ENCODE data around the gene MRPL2. TPM values are rescaled to one million over a fixed set of nuclear protein-coding genes. Genes with fewer than 3 reads are reported as not detected.
A peak's percentile ranks its signal among the peaks of the same experiment; 100 is the strongest.
"Not testable (repeated sequence)": the region's sequence is repeated elsewhere in the genome, so short reads cannot be mapped to it uniquely, and the experiment has no call there.

Gene MRPL2
- total RNA-seq, 1 experiment from 2014 or later: 50.0 TPM

DNA sequence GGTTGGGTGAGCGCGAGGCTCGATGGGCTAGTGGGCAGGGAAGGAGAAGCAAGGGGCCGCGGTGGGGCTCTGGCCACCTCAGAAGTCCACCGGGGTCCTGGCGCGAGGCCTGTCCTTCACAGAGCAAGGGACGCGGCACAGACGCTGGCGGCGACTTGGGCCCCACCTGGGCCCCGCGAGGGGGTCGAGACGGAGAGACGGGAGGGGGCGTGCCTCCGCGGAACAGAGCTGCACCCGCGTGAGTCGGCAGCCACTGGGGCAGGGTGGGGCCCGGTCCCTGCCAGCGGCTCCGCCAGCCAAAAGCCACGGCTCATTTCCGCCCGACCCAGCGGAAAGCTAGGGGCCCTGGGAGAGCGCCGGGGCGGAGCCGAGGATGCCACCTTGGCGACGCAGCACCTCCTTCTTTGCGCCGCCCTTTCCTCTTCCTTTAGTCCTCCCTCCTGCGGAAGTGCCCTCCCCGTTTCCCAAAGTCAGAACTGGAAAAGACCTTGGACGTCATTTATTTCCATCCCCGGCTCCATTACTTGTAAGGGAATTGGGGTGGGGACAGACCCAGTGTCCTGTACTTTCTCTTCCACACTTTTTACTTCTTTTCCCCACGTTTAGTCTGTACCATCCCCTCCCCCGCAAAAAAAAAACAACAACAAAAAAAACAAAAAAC is 5.6 kb downstream of the MRPL2 start, which contains the start of gene CUL7:
TSS of gene CUL7 (minus strand) at position 307 of the 661 bp plus-strand sequence. CDS start 1,063 bp downstream, outside the sequence.
- DNase-seq (ENCODE audit: low read depth): peak; percentile 97

DNA sequence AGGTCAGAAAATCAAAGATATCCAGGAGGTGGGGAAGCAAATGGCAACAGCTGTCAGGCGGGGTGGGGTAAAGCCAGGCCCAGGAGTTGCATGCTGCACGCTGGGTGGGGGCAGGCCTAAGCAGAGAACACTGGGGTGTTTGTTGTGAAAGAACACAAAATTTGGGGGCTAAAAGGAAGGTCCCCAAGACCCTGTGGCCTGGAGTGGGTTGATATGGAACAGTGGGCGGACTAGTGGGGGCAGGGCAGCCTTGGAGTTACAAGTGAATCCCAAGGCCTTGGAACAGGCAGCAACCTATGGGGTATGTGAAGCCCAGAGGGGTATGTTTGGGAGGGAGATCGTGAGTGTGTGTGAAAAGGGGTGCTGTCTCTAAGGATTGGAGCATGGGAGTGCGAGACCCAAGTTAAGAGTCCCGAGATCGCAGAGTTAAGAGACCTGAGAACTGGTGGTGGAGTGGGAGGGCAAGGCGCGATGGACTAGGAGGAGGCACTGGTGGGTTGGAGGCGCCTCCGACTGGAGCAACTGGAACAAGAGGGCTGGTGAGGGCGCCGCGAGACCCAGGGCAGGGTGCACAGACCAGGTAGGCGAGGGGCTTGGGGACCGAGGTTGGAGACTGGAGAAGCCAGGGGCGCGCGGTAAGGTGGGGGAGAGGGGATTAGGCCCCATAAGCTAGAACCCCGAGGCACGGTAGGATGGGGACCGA is 6.2 kb downstream of the MRPL2 start:
- DNase-seq (ENCODE audit: low read depth): no peak

DNA sequence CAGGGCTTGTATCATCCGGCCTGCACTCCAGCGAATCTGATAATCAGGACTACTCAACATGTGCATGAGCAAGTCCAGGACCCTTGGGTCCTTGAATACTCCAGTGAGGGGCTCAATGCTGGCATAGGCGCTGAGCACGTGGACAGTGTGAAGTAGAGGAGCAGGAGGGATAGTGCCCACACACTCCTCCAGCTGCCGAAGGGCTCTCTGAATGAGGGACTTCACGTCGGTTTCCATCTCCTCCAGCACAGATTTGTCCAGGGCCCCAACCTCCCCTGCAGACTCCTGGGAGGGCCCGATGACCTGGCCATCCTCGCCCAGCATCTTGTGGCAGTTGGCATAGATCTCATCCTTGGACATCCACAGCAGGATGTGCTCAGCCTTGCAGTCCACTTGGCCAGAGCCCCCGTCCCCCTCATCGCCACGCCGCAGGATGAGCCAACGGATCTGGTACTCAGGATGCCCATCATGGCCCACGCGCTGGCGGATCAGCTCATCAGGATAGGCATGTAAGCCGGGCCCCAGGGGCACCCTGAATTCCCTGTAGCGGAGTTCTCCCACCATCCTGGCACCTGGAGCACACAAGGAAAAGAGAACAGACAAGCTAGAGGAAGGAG is 6.9 kb downstream of the MRPL2 start:
- no peak for DNase-seq (ENCODE audit: low read depth)

DNA sequence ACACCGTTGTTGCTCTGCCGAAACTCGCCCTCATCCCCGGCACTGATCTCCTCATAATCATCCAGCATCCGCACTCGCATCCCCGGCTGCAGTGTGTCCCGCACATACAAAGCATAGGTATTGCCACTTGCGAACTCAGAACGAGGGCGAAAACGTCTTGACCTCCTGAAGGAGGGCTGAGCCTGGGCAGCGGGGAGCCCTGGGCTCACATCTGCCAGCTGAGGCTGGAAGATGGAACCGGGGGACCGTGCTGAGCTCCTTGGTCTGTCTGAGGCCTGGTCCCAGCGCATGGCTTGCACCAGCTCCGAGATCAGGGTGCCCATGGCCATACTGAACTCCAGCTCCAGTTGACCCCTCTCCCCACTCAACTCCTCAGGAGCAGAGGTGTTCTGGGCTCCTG is 8.3 kb downstream of the MRPL2 start:
- DNase-seq (ENCODE audit: low read depth): no peak

DNA sequence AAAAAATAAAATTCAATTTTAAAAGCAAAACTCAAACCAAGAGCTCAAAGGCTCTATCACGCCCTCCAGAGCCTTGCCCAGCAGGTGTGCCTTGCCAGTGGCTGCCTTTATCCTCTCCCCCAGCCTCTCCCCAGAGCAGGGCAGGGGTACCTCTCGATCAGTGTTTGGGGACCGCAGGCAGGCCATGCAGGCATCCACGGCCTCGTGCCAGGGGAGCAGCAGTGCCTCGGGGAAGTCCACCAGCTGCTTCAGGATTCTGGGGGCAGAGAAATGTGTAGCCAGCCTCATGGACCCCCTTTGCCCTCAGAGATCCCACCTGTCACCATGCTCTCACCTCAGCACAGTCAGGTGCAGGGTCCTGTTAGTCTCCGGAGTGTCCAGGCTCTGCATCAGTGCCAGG is 11.2 kb downstream of the MRPL2 start:
- DNase-seq (ENCODE audit: low read depth): no peak

DNA sequence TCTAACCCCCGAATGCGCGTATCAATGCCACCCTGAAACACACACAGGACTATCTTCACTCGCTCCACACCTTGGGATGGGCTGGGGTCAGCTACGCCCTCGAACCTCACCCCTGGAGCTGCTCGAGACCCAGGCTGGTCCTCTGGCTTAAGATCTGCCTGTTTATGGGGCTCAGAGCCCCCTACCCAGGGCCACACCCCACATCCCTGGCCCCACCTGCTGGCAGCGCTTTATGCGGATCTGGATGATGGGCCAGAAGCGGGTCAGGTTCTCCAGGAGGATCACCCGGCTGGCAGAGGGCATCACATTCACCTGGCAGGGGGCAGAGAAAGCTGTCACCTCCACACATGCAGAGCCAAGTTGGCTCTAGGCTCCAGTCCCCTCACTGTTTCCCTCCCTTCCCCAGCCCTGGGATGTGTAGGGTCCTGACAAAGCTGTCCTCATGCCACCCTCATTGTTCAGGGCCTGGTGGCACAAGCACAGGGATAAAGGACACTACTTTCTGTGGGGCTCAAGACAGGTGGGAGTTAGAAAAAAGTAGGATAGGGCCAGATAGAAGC is 13.8 kb downstream of the MRPL2 start:
- no peak for DNase-seq (ENCODE audit: low read depth)

DNA sequence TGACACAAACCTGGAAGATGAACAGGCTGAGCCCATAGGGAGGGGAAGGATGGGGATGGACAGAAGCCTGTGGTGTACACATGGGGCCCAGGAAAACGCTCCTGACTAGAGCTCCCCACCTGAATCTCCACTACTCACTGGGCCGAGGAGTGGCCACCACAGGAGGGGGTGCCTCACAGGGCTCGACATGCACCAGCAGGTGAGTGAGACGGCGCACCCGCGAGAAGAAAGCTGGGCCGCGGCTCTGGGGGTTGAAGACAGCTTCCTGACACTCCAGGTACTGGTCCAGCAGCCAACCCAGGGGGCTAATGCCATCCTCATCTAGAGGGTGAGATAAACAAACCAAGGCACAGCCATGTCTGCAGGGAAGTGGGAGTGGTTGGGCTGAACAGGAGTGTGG is 15.9 kb downstream of the MRPL2 start:
- no peak for DNase-seq (ENCODE audit: low read depth)

DNA sequence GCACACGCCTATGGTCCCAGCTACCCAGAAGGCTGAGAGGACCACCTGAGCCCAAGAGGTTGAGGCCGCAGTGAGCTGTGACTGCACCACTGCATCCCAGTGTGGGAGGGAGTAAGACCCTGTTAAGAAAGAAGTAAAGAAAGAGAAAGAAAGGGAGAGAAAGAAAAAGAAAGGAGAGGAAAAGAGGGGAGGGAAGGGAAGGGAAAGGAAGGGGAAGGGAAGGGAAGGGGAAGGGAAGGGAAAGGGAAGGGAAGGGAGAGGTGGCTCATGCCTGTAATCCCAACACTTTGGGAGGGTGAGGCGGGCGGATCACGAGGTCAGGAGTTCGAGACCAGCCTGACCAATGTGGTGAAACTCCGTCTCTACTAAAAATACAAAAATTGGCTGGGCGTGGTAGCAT is 17.8 kb downstream of the MRPL2 start:
- not testable (repeated sequence) for DNase-seq (ENCODE audit: low read depth)

DNA sequence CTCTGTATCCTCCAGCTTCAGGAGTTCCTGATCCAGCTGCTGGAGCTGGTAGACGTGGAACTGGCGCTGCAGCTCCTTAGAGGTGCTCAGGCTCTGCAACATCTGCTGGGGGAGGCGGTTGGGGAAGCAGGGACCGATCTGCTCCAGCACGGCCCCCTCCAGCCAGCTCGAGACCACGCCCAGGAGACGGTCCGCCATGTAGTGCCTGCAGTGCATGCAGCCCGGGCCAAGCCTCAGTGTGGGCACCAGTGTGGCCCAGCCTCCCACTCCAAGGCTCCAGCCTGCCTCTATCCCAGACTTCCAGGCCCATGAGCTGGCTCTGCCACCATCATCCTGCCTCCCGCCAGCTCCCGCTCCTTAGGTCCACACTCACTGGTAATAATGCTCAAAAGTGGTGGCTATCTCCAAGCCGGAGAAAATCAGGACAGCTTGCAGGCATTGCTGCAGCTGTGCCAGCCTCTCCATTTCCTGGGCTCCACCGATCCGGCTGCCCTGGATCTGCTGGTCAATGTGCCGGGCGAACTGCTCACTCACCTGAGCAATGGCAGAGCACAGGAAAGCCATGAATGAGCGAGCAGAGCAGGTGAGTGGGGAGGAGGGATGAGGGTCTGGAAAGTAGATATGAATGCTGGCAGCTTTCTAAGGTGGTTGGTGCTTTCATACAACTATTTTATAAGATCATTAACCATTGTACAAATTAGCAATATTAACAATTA is 18.5 kb downstream of the MRPL2 start:
- DNase-seq (ENCODE audit: low read depth): no peak

DNA sequence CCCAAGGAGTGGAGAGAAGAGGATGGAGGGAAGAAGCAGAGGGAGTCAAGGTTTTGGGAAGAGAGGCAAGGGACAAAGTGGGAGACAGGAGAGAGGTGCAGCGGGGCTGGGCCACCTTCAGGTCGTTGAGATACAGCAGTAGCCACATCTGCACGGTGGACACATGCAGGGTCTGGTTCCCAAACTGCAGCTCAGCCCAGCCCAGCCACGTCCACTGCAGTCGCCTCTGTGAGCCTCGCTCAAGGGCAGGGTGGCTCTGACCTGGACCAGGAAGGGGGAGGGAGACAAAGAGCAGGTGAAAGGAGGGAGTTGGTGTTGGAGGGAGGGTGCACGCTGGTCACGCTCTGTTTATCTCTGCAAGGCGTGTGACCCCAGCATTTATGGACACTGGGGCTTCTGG is 20.5 kb downstream of the MRPL2 start:
- no peak for DNase-seq (ENCODE audit: low read depth)

DNA sequence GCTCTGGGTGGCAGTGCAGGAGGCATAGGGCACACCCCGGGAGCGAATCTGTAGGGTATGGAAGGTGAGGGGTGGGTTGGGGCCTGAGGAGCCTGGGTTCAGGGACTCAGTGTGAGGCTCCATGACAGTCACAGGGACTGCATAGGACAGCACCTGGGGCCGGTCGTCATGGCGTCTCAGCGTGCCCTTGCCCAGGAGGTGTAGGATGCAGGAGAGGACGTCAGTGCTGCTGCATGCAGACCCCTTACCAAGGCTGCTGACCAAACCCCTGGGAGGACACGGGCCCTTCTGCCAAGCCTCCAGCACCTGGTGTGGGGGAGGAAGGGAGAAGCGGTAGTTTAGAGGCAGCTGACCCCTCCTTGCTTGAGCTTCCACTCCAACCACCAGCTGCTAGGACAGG is 21.5 kb downstream of the MRPL2 start:
- no peak for DNase-seq (ENCODE audit: low read depth)

DNA sequence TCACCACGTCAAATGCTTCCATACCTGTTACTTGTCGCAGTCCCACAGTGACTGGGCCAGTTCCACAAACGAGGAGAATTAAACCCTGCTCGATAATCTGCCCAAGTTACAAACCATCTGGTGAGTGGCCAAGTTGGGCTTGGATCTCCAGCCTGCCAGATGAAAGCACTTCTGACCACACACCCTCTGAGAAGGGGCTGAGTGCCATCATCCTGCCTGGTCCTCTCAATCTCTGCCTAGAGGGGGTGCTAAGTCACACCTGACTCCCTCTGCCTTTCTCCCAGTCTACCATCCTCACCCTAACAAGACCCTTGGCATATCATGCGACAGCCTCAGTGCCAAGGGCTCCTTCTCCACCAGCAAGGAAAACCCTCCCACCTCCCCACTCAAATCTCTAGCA is 22.0 kb downstream of the MRPL2 start:
- no peak for DNase-seq (ENCODE audit: low read depth)

DNA sequence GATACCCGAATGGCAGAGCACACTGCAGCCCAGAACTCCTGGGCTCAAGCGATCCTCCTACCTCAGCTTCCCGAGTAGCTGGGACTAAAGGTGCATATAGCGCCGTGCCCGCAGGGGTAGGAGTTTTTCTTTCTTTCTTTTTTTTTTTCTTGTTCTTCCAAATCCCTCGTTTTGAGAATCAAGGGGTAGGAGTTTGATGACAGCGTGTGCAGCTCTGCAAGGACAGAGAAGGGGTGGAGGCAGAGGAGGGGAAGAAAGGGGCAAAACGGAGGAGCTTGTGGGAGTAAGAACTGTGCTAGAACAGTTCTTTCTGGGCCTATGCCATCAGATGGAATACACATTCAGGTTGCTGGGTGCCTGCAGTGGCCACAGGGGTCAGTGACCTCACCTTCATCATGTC is 22.5 kb downstream of the MRPL2 start:
- no peak for DNase-seq (ENCODE audit: low read depth)

DNA sequence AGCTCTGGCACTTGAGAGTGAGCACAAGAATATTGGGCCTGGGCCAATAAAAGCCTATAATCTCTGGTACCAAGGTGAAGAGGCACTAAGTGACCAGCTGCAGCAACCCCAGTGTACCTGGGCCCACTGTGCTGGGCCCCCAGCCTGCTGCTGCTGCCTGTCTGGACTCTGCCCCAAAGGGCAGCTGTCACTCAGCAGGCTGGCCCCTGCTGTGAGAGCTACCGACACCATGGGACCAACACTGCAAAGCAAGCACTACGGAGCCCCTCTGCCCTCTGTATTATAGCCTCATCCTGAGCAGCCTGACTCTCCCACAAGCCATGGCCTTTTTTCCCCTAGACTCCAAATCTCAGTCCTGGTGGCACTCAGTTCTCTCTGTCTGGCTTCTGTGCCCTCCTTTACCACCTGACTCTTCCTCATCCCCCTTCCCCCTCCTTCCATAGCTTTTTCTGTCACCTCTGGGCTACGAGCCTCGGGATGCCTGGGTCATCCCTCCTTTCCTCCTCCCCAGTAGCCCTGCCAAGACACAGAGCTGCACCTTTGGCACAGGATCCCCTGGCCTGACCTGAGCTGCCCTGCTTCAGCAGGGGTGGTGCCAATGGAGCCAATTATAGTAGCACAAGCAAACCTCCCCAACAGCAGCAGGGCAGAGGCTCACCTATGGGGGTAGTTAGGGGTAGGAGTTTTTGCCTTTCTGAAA is 23.6 kb downstream of the MRPL2 start:
- no peak for DNase-seq (ENCODE audit: low read depth)

DNA sequence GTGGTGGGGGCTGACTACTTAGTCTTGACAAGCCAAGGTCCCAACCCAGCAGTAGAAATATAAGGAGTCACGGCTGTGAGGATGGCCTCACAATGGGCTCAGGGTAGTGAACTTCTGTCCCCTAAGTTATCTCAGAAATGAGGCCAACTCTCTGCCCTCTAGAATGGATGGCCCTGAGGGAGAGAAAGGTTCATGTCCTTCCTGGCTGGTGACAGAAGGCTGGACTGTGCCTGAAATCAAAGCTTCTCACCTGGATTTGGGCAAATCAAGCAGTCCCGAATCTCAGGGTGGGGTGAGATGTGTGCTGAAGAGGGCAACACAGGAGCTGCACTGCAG is 25.1 kb downstream of the MRPL2 start:
- no peak for DNase-seq (ENCODE audit: low read depth)

DNA sequence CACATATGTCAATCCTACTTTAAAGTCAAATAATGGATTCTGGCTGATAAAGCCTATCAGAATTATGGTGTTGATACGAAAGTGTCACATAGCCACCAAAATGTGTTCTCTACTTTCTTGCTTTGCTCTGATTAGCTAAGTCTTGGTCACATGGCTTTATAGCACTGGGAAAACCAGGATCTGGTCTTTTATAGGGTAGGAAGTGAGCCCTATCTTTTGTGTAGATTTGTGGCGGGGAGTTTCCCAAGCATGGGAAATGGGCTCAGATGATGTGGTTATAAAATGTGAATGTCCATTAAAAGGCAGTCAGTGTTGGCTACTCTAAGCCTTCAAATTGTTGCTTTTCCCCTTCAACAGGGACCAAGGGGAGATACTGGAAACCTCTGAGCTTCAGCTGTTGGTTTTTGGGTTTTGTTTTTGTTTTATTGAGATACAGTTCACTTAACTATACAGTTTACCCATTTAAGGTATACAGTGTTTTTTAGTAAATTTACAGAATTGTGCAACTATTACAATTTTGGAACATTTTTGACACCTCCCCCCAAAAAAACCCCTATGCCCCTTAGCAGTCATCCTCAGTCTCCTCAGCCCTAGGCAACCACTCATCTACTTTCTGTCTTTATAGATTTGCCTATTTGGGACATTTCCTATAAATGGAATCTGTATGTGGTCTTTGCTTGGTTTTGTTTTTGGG is 25.6 kb downstream of the MRPL2 start:
- DNase-seq (ENCODE audit: low read depth): no peak

DNA sequence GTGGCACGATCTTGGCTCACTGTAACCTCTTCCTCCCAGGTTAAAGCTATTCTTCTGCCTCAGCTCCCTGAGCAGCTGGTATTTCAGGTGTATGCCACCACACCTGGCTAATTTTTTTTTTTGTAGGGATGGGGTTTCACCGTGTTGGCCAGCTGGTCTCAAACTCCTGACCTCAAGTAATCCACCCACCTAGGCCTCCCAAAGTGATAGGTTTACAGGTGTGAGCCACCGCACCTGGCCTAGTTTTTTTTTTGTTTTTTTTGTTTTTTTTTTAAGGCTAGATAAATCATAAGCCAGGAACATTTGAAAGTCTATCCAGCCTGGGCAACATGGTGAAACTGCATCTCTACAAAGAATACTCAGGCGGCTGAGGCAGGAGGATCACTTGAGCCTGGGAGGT is 26.9 kb downstream of the MRPL2 start:
- DNase-seq (ENCODE audit: low read depth): no peak

DNA sequence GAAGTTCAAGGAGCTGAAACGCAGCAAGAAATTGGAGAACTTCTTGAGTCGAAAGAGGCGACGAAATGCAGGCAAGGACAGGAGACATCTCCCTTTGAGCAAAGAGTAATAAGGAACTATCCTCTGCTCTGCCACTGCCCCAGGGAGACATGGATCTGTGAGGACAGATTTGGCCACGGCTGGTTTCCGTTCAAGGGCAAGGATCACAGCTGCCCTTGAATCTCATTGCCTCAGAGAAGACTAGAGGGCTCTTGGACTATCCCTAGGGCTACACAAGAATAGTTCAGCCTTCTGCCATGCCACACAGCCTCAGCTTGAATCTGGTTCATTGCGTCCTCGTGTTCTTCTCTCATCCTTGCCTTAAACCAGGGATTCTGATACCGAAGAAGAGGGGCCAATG is 30.1 kb downstream of the MRPL2 start:
- no peak for DNase-seq (ENCODE audit: low read depth)

DNA sequence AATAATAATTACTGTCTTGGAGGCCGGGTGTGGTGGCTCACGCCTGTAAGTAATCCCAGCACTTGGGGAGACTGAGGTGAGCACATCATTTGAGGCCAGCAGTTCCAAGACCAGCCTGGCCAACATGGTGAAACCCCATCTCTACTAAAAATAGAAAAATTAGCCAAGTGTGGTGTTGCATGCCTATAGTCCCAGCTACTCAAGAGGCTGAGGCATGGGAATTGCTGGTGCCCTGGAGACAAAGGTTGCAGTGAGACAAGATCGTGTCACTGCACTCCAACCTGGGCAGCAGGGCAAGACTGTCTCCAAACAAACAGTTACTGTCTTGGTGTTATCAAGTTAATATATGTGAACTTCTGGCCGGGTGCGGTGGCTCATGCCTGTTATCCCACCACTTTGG is 32.9 kb downstream of the MRPL2 start:
- no peak for DNase-seq (ENCODE audit: low read depth)

DNA sequence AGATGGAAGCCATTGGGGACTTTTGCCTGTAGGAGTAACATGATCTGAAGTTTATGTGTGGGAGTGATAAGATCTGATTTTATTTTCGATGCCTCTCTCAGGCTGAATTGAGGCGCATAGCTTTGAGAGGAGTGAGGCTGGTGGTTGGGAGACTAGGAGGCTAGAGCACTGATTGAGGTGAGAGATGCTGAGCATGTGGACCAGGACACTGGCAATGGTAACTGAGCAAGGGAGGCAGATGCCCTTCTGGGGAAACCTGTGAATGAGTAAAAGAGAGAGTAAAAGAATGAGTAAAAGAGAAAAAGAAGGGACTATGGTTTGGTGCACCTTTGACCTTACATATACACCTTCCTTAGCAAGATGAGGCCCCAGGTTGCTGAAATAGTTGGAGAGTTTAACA is 34.8 kb downstream of the MRPL2 start:
- no peak for DNase-seq (ENCODE audit: low read depth)

Measured in RPMI7951 (cell line).